ENCODE results near the gene RUBCN.
A peak's percentile ranks its signal among the peaks of the same experiment; 100 is the strongest.
"Not testable (repeated sequence)": the region's sequence is repeated elsewhere in the genome, so short reads cannot be mapped to it uniquely, and the experiment has no call there.

The RUBCN gene

DNA sequence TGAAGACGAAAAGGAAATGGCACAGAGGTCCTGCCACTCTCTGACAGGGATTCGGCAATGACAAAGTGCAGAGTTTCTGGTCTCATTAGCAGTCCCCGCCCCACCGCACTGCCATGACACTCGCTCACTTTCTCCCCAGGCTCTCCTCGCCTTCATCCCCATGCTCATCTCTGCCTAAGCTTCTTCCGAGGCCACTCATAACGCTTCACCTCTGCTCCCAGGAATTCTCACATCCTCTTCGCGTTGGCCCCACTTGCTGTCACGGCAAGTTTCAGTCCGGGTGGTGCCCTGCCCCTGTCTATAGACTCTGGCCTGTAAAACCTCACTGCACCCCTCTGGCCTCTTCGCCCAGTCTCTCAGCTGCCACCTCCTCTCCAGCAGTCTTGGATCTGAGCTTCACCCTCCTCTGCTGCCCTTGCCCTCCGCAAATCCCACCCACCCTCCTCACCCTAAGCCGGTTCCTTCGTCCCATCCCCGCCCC lies 654 bp downstream of the RUBCN start:
- no peak for TF ChIP-seq SNAI2 (CRISPR knock-in tag; IDR thresholded peaks at IDR 0.05)
- peak; percentile 24 for ATAC-seq

DNA sequence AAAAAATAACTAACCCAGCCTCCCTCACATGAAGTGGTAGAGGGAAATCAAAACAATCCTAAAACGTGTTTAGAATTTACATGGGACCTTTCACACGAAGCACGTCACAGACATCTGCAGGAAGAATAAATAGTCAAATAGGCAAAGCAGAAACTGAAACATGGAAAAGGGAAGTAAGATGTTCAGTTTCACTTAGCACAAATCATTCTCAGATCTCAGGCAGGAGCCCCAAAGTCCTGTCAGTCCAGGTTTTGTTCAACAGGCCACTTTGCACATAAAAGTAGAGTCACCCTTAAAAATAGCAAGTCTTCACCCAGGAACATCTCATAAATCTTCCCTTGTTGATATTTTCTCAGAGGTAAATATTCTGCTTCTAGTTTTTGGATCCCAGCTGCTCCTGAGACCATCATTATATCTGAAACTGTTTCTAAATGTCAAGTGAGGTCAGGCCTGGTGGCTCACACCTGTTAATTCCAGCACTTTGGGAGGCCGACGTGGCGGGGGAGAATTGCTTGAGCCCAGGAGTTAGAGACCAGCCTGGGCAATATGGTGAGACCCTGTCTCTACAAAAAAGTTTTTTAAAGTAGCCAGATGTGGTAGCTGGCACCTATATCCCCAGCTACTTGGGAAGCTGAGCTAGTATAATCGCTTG lies 1.9 kb downstream of the RUBCN start:
- ATAC-seq = no peak
- no peak for TF ChIP-seq OSR1 (CRISPR knock-in tag; IDR thresholded peaks at IDR 0.05)
- no peak for TF ChIP-seq PPARA (CRISPR knock-in tag; IDR thresholded peaks at IDR 0.05; ENCODE audit: borderline replicate concordance)
- TF ChIP-seq ZFP3 (CRISPR knock-in tag; IDR thresholded peaks at IDR 0.05) = no peak
- no peak for TF ChIP-seq BACH2 (CRISPR knock-in tag; IDR thresholded peaks at IDR 0.05; ENCODE audit: borderline replicate concordance)
- TF ChIP-seq ESRRG (CRISPR knock-in tag; IDR thresholded peaks at IDR 0.05) = no peak
- no peak for TF ChIP-seq TSHZ2 (CRISPR knock-in tag; IDR thresholded peaks at IDR 0.05)
- no peak for TF ChIP-seq CREB5 (CRISPR knock-in tag; IDR thresholded peaks at IDR 0.05; ENCODE audit: low read depth)
- no peak for TF ChIP-seq TOX (CRISPR knock-in tag; IDR thresholded peaks at IDR 0.05; ENCODE audit: borderline replicate concordance)
- TF ChIP-seq ZNF70 (CRISPR knock-in tag; IDR thresholded peaks at IDR 0.05) = no peak
- TF ChIP-seq CSDC2 (CRISPR knock-in tag; IDR thresholded peaks at IDR 0.05) = no peak
- no peak for TF ChIP-seq SNAI2 (CRISPR knock-in tag; IDR thresholded peaks at IDR 0.05)
- TF ChIP-seq ZFP30 (CRISPR knock-in tag; IDR thresholded peaks at IDR 0.05) = no peak
- no peak for TF ChIP-seq ISL1 (CRISPR knock-in tag; IDR thresholded peaks at IDR 0.05)
- no peak for TF ChIP-seq GLIS3 (CRISPR knock-in tag; IDR thresholded peaks at IDR 0.05)

DNA sequence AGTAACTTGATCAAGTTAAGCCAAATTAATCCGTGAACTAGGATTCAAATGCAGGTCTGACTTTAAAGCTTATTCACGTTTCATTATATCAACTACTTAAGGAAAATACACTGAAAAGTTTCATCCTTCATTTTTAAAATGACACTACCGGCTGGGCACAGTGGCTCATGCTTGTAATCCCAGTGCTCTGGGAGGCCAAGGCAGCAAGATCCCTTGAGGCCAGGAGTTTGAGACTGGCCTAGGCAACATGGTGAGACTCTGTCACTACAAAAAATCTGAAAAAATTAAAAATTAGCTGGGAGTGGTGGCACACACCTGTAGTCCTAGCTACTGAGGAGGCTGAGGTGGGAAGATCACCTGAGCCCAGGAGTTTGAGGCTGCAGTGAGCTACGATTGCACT lies 3.7 kb downstream of the RUBCN start:
- TF ChIP-seq CSRNP3 (CRISPR knock-in tag; IDR thresholded peaks at IDR 0.05) = no peak
- TF ChIP-seq POU6F1 (CRISPR knock-in tag; IDR thresholded peaks at IDR 0.05; ENCODE audit: borderline replicate concordance, low read depth) = no peak
- no peak for TF ChIP-seq ESRRG (CRISPR knock-in tag; IDR thresholded peaks at IDR 0.05)
- no peak for TF ChIP-seq TSHZ2 (CRISPR knock-in tag; IDR thresholded peaks at IDR 0.05)
- TF ChIP-seq ZNF70 (CRISPR knock-in tag; IDR thresholded peaks at IDR 0.05) = no peak
- no peak for TF ChIP-seq RARB (CRISPR knock-in tag; IDR thresholded peaks at IDR 0.05)
- TF ChIP-seq ZFP3 (CRISPR knock-in tag; IDR thresholded peaks at IDR 0.05) = no peak
- TF ChIP-seq GLIS3 (CRISPR knock-in tag; IDR thresholded peaks at IDR 0.05) = no peak
- TF ChIP-seq CSDC2 (CRISPR knock-in tag; IDR thresholded peaks at IDR 0.05) = no peak
- TF ChIP-seq, protein P1, sequence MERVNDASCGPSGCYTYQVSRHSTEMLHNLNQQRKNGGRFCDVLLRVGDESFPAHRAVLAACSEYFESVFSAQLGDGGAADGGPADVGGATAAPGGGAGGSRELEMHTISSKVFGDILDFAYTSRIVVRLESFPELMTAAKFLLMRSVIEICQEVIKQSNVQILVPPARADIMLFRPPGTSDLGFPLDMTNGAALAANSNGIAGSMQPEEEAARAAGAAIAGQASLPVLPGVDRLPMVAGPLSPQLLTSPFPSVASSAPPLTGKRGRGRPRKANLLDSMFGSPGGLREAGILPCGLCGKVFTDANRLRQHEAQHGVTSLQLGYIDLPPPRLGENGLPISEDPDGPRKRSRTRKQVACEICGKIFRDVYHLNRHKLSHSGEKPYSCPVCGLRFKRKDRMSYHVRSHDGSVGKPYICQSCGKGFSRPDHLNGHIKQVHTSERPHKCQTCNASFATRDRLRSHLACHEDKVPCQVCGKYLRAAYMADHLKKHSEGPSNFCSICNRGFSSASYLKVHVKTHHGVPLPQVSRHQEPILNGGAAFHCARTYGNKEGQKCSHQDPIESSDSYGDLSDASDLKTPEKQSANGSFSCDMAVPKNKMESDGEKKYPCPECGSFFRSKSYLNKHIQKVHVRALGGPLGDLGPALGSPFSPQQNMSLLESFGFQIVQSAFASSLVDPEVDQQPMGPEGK (CRISPR knock-in tag; IDR thresholded peaks at IDR 0.05; ENCODE audit: borderline replicate concordance) = no peak
- no peak for ATAC-seq

DNA sequence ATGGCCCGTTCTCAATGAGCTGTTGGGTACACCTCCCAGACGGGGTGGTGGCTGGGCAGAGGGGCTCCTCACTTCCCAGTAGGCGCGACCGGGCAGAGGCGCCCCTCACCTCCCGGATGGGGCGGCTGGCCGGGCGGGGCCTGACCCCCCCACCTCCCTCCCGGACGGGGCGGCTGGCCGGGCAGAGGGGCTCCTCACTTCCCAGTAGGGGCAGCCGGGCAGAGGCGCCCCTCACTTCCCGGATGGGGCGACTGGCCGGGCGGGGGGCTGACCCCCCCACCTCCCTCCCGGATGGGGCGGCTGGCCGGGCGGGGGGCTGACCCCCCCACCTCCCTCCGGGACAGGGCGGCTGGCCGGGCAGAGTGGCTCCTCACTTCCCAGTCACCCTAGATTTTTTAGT lies 5.2 kb downstream of the RUBCN start:
- ATAC-seq = not testable (repeated sequence)

DNA sequence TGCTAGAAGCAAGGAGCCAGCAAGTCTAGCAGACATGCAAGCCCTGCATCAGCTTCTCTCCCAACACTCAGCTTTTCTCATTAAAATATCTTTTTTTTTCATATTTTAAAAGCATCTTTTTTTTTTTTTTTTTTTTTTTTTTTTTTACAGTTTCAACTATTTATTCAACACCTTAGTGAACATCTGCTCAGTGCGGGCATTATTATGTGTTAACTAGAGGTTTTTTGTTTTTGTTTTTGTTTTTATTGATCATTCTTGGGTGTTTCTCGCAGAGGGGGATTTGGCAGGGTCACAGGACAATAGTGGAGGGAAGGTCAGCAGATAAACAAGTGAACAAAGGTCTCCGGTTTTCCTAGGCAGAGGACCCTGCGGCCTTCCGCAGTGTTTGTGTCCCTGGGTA lies 5.9 kb downstream of the RUBCN start:
- not testable (repeated sequence) for ATAC-seq
